C4-2B (cell line): ENCODE results near the gene ANKZF1.

Source experiments
- H3K27ac ChIP-seq: fragments of 450-650 bp; 2 replicates; pipeline ENCODE4 v1.5.1; 2017
- CTCF ChIP-seq: fragments of 450-650 bp; conservative IDR thresholded peaks from 2 replicates; pipeline ENCODE4 v1.5.1; 2017; ENCODE audit warnings: mild to moderate bottlenecking
- ZFX ChIP-seq: fragments of 450-650 bp; IDR thresholded peaks from 2 replicates; pipeline ENCODE4 v1.6.1; 2017

Gene ANKZF1

GRCh38 chr2:219285373-219285735, 55.7 kb downstream of the ANKZF1 start:
- TF ChIP-seq CTCF = no peak
- TF ChIP-seq ZFX = no peak
- H3K27ac ChIP-seq = no peak overlapping the region

- no peak overlapping the region for H3K27ac ChIP-seq
- TF ChIP-seq ZFX = no peak
- no peak for TF ChIP-seq CTCF
Observed at GRCh38 chr2:219285894-219286425, 56.4 kb downstream of the ANKZF1 start.
